AG10803 (cell line): ENCODE data around the gene CAPN9.

ENCODE experiments used
- DNase-seq: peaks from one replicate; pipeline ENCODE4 v3.0.0; 2010; ENCODE audit warnings: low read depth
- H3K4me3 ChIP-seq: 2 replicates; pipeline ENCODE4 v1.5.1; 2011; ENCODE audit warnings: mild to moderate bottlenecking, low read length, control low read depth
- TF ChIP-seq, protein P1 (sequence below): conservative IDR thresholded peaks from 2 replicates; pipeline ENCODE4 v1.5.1; 2011; ENCODE audit warnings: mild to moderate bottlenecking, low read length, control low read depth, inconsistent platforms

Gene CAPN9

DNA sequence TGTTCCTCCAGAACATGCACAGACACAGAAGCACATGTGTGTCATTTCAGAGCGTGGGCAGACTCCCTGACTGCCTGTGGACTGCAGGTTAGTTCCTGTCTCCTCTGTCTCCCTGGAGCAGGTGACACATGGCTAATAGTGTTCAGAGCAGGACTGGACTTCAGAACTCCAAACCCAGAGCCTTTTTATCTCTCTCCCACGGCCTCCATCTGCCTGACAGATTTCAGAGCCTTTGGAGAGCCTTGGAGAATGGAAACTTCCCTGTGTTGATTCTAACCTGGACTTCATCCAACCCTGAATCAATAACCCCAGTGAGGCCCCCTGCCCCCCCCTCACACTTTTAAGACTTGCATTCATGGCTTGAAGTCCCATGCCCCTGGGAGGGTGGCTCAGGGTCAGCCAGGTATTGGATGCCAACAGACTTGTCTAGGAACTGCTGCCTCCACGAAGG, 76.8 kb downstream of the CAPN9 start:
- TF ChIP-seq, protein P1, sequence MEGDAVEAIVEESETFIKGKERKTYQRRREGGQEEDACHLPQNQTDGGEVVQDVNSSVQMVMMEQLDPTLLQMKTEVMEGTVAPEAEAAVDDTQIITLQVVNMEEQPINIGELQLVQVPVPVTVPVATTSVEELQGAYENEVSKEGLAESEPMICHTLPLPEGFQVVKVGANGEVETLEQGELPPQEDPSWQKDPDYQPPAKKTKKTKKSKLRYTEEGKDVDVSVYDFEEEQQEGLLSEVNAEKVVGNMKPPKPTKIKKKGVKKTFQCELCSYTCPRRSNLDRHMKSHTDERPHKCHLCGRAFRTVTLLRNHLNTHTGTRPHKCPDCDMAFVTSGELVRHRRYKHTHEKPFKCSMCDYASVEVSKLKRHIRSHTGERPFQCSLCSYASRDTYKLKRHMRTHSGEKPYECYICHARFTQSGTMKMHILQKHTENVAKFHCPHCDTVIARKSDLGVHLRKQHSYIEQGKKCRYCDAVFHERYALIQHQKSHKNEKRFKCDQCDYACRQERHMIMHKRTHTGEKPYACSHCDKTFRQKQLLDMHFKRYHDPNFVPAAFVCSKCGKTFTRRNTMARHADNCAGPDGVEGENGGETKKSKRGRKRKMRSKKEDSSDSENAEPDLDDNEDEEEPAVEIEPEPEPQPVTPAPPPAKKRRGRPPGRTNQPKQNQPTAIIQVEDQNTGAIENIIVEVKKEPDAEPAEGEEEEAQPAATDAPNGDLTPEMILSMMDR = no peak
- no peak for DNase-seq
- H3K4me3 ChIP-seq = no peak overlapping the region

DNA sequence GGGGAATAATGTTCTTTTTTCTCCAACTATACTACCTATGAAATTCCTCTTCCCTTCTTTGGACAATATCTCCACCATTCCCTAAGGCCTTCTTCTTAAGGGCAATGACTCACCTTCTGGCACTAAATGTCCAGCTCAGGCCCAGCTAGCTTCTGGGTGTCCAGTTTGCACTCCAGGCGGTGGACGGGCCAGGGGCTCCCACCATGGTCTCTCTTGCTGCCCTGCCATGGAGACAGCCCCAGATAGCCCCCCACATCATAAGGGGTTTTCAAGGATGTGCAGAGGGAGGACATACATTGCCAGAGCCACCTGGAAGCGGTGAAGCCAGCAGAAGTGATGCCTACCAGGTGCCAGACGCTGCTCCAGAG, 77.3 kb downstream of the CAPN9 start:
- peak; percentile 21 for DNase-seq
- no peak overlapping the region for H3K4me3 ChIP-seq
- TF ChIP-seq, protein P1 = no peak

DNA sequence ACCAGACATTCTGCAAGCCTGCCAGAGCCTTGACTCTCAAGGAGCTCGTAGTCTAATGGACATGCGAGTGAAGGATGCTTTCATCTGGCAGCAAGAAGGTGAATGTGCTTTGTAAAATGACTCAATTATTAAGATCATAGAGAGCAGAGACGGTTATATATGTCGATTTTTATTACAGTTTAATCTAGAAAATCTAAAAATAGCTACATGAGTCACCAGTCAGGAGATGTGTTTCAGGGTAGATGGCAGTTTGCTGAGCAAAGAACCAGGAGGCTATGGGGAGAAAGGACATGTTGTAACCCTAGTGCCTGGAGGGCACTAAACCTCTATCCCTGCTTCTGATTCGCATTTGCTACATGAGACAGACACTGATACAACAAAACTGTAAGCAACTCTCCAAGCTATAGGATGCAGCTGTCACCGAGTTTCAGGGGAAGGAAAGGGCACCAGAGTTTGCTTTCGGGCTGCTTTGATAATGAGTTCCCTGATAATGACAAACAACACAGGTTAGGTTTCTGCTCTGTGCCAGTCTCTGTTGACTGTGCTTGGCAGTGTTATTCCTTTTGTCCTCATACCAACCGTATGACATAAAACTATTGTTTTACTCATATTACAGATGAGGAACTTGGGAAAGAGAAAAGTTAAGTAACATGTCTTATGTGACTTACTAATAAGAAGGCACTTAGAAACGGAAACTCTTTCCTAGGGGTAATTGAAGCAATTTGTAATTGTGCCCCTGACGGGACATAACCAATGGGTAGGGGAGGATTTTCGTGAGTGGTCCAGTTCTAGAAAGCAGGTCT, 77.9 kb downstream of the CAPN9 start:
- TF ChIP-seq, protein P1 = no peak
- no peak overlapping the region for H3K4me3 ChIP-seq
- peak; percentile 78 for DNase-seq

DNA sequence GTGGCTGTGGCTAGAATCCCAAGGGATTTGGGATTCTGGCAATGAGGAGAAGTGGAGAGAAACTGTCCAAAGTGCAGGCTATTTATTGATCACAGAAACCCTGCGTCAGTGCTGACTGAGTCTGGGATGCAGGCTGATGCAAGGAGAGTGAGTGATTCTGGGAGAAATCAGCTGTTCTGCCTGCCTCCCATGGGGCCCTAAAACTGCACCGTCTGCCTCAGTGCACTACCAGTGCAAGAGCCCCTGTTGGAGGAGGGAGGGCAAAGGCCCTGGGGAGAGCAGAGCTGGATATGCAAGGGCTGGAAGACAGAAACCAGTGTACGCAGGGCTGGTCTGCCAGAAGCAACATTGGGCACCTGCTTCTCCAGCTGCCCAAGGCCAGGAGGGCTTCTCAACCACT, 78.6 kb downstream of the CAPN9 start:
- TF ChIP-seq, protein P1 = no peak
- no peak overlapping the region for H3K4me3 ChIP-seq
- DNase-seq = peak; percentile 63

DNA sequence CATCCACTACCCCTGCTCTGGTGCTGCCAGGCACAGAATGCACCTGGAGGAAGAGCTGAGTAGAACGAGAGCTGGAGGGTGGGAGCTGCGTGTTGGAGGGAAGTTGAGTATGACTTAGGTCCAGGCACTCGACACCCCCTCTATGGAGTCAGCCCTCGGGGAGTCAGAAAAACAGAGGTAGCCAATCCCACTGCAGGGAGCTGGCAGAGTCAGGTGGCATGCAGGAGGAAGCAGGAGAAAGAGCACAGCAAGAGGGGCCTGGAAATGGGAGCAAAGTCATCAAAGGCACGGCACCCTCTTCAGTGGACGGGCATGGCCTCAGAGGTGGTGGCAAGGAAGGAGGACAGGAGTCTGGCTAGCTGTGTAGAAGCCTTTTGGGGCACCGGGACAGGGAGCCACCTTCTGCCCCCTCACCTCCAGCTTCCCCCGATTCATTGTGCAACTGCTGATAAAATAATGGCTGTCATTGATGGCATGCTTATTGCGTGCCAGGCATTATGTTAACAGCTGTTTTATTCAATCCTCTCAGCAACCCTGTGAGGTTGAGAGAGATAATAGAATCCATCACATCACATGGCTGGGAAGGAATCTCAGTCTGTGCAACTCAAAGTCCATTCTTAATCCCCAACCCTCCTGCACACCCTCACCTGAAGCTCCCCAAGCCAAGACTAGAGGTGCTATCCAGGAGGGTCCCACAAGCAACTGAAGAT, 79.1 kb downstream of the CAPN9 start:
- peak; percentile 52 for DNase-seq
- TF ChIP-seq, protein P1 = no peak
- no peak overlapping the region for H3K4me3 ChIP-seq

DNA sequence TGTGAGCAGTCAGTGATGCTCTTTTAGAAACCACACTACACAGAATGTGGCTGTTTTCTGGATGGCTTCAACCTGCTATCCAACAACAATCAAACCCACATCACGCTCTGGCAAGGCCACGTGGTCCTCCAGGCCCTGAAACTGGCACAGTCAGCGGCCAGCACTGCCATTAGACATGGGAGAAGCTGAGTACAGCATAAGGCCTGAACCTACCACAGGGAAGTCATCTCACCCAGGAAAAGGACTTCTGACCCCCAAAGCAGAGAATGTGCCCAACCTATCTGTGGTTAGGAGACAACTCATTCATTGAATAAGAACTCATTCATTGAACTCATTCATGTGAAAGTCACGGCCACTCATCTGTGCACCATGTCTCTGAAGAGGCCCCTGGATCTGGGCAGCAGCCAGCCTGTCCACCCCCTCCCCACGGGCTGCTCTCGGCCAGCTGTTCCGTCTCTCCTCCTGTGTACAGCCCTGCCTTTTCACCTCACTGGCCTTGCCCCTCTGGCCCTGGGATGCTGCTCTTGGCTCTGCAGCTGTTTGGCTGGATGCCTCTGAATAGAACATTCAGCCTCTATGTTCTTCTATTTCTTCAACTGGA, 80.0 kb downstream of the CAPN9 start:
- TF ChIP-seq, protein P1 = no peak
- DNase-seq = peak; percentile 26

More for the DNA sequence above, 80.0 kb downstream of the CAPN9 start:
- H3K4me3 ChIP-seq = no peak overlapping the region
